HepG2 (cell line): ENCODE results near the gene RAET1L. TPM values are rescaled to one million over a fixed set of nuclear protein-coding genes. Genes with fewer than 3 reads are reported as not detected.

Source experiments
- GABPB1 ChIP-seq: IDR thresholded peaks from 2 replicates; pipeline ENCODE4 v1.6.1; 2016; ENCODE audit warnings: mild to moderate bottlenecking, missing genetic modification reagents, moderate library complexity, missing compliant biosample characterization
- HNRNPL ChIP-seq: fragments of 200-400 bp; formaldehyde crosslinking; IDR thresholded peaks from 2 replicates; pipeline ENCODE4 v1.6.1; 2017; ENCODE audit warnings: mild to moderate bottlenecking, low read depth, low read length
- JDP2 ChIP-seq: sonication (generic); formaldehyde crosslinking; IDR thresholded peaks from 2 replicates; pipeline ENCODE4 v1.8.1; 2022; ENCODE audit warnings: missing genetic modification reagents, borderline replicate concordance
- JUND ChIP-seq: sonication (generic); formaldehyde crosslinking; IDR thresholded peaks from 2 replicates; pipeline ENCODE4 v1.8.0; 2022; ENCODE audit warnings: mild to moderate bottlenecking, missing genetic modification reagents
- KLF9 ChIP-seq: IDR thresholded peaks from 2 replicates; pipeline ENCODE4 v1.6.1; 2016; ENCODE audit warnings: low read depth
- MLLT10 ChIP-seq: sonication (generic); formaldehyde crosslinking; IDR thresholded peaks from 2 replicates; pipeline ENCODE4 v1.4.0; 2020; ENCODE audit warnings: missing genetic modification reagents
- RXRA ChIP-seq: sonication (generic); formaldehyde crosslinking; IDR thresholded peaks from 2 replicates; pipeline ENCODE4 v1.5.1; 2020; ENCODE audit warnings: missing genetic modification reagents
- SATB2 ChIP-seq: sonication (generic); formaldehyde crosslinking; IDR thresholded peaks from 2 replicates; pipeline ENCODE4 v1.5.0; 2020; ENCODE audit warnings: missing genetic modification reagents
- SKI ChIP-seq: fragments of 450-650 bp; IDR thresholded peaks from one replicate; pipeline ENCODE4 v1.6.1; 2018; ENCODE audit warnings: mild to moderate bottlenecking; ENCODE audit not compliant: partially characterized antibody
- SMAD1 ChIP-seq: sonication (generic); formaldehyde crosslinking; IDR thresholded peaks from 2 replicates; pipeline ENCODE4 v1.4.0; 2020; ENCODE audit warnings: missing genetic modification reagents, low read depth, mild to moderate bottlenecking, borderline replicate concordance
- SRY ChIP-seq: sonication (generic); formaldehyde crosslinking; IDR thresholded peaks from 2 replicates; pipeline ENCODE4 v1.8.0; 2022; ENCODE audit warnings: mild to moderate bottlenecking, missing genetic modification reagents
- ZFYVE20 ChIP-seq: sonication (generic); formaldehyde crosslinking; IDR thresholded peaks from 2 replicates; pipeline ENCODE4 v1.8.0; 2023; ENCODE audit warnings: low read depth, mild to moderate bottlenecking, moderate library complexity, missing genetic modification reagents, borderline replicate concordance
- ZNF256 ChIP-seq: sonication (generic); formaldehyde crosslinking; conservative IDR thresholded peaks from 2 replicates; pipeline ENCODE4 v1.4.0; 2020; ENCODE audit warnings: missing genetic modification reagents
- ZNF274 ChIP-seq: sonication (generic); formaldehyde crosslinking; IDR thresholded peaks from 2 replicates; pipeline ENCODE4 v1.5.1; 2020; ENCODE audit warnings: mild to moderate bottlenecking, missing genetic modification reagents
- ZNF292 ChIP-seq: sonication (generic); formaldehyde crosslinking; IDR thresholded peaks from 2 replicates; pipeline ENCODE4 v1.8.1; 2022; ENCODE audit warnings: mild to moderate bottlenecking, low read depth, missing genetic modification reagents, borderline replicate concordance
- ZNF605 ChIP-seq: sonication (generic); formaldehyde crosslinking; IDR thresholded peaks from 2 replicates; pipeline ENCODE4 v1.8.0; 2022; ENCODE audit warnings: mild to moderate bottlenecking, missing genetic modification reagents
- ZNF775 ChIP-seq: sonication (generic); formaldehyde crosslinking; IDR thresholded peaks from 2 replicates; pipeline ENCODE4 v1.4.0; 2020; ENCODE audit warnings: missing genetic modification reagents, mild to moderate bottlenecking, moderate library complexity, borderline replicate concordance
- polyA plus RNA-seq, 8 experiments: library from polyadenylated mRNA; depleted of rRNA in 3 of 8; stranded (reverse) in 7 of 8; unstranded in 1 of 8; fragments of >200 nt; fragmentation: Illumina TruSeq in 4 of 8; extraction: Trizol in 4 of 8; gene quantifications; 2 replicates each; pipeline versions ENCODE4 v1.2.1 to v1.2.3, GENCODE V29; 2011 to 2016; ENCODE audit warnings: low read depth in 4 of 8, missing spikeins in 1 of 8, mixed read lengths in 1 of 8; ENCODE audit not compliant: insufficient read depth in 1 of 8
- total RNA-seq, 5 experiments: library from RNA; depleted of rRNA; stranded (reverse); fragments of >200 nt; fragmentation: Illumina TruSeq; extraction: Trizol; gene quantifications; 2 replicates each; pipeline ENCODE4 v1.2.3, GENCODE V29; 2016; ENCODE audit warnings: low read depth in 1 of 5
- TF ChIP-seq, protein P1 (sequence below): sonication (generic); formaldehyde crosslinking; IDR thresholded peaks from 2 replicates; pipeline ENCODE4 v1.5.1; 2020; ENCODE audit warnings: missing genetic modification reagents, mild to moderate bottlenecking, borderline replicate concordance
- TF ChIP-seq, protein P2 (sequence below): sonication (generic); formaldehyde crosslinking; IDR thresholded peaks from 2 replicates; pipeline ENCODE4 v1.5.1; 2020; ENCODE audit warnings: missing genetic modification reagents, mild to moderate bottlenecking, borderline replicate concordance
- TF ChIP-seq, protein P3 (sequence below): sonication (generic); formaldehyde crosslinking; IDR thresholded peaks from 2 replicates; pipeline ENCODE4 v1.8.0; 2022; ENCODE audit warnings: missing genetic modification reagents, low read depth, mild to moderate bottlenecking, borderline replicate concordance

The RAET1L gene
- total and polyA plus RNA-seq, 2 of the 13 experiments (the other 11 are each of a cell fraction or from before 2014, with no cell fraction given): not detected

DNA sequence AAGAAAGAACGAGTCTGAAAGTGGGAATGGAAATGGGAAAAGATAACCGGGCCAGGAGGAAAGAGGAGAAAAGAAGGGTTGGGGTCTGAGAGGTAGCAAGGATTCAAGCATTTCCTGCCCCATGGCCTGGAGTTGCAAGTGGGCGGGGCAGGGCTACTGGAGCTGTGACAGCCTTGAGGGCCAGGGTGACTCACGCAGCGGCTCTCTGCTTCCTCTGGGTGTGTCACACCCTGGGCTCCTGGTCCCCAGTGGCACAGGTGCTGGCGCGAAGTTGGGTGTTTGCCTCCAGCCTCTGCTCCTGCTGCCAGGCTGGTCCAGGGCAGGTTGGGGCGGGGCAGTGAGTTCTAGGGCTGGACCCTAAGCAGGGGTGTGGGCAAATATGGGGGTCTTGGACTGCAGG, 46.9 kb upstream of the RAET1L start (continued):
- TF ChIP-seq RXRA (CRISPR knock-in tag): 0 out of 2 replicates have a peak, but pooled peaks have one; percentile 24
- no peak for TF ChIP-seq MLLT10 (CRISPR knock-in tag)
- TF ChIP-seq, protein P1, sequence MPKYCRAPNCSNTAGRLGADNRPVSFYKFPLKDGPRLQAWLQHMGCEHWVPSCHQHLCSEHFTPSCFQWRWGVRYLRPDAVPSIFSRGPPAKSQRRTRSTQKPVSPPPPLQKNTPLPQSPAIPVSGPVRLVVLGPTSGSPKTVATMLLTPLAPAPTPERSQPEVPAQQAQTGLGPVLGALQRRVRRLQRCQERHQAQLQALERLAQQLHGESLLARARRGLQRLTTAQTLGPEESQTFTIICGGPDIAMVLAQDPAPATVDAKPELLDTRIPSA (CRISPR knock-in tag): no peak
- no peak for TF ChIP-seq ZFYVE20 (CRISPR knock-in tag)
- no peak for TF ChIP-seq ZNF256 (CRISPR knock-in tag)
- TF ChIP-seq GABPB1: peak; percentile 40; the same call in 1 of the 2 replicates
- no peak for TF ChIP-seq JDP2
- no peak for TF ChIP-seq ZNF775 (CRISPR knock-in tag)
- TF ChIP-seq, protein P2, sequence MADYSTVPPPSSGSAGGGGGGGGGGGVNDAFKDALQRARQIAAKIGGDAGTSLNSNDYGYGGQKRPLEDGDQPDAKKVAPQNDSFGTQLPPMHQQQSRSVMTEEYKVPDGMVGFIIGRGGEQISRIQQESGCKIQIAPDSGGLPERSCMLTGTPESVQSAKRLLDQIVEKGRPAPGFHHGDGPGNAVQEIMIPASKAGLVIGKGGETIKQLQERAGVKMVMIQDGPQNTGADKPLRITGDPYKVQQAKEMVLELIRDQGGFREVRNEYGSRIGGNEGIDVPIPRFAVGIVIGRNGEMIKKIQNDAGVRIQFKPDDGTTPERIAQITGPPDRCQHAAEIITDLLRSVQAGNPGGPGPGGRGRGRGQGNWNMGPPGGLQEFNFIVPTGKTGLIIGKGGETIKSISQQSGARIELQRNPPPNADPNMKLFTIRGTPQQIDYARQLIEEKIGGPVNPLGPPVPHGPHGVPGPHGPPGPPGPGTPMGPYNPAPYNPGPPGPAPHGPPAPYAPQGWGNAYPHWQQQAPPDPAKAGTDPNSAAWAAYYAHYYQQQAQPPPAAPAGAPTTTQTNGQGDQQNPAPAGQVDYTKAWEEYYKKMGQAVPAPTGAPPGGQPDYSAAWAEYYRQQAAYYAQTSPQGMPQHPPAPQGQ (CRISPR knock-in tag): no peak
- TF ChIP-seq SATB2: no peak
- TF ChIP-seq KLF9 (CRISPR knock-in tag): no peak
- no peak for TF ChIP-seq ZNF274 (CRISPR knock-in tag)
- no peak for TF ChIP-seq ZNF292 (CRISPR knock-in tag)
- no peak for TF ChIP-seq ZNF605 (CRISPR knock-in tag)
- no peak for TF ChIP-seq SKI
- no peak for TF ChIP-seq SRY (CRISPR knock-in tag)
- TF ChIP-seq SMAD1: no peak
- TF ChIP-seq HNRNPL: 0 out of 2 replicates have a peak, but pooled peaks have one; percentile 26
- TF ChIP-seq, protein P3, sequence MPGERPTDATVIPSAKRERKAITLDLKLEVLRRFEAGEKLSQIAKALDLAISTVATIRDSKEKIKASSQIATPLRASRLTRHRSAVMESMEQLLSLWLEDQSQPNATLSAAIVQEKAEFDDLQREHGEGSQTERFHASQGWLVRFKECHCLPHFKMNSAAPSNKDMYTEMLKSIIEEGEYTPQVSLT: no peak
- 0 out of 2 replicates have a peak, but pooled peaks have one; percentile 32 for TF ChIP-seq JUND
